IMR-90 (cell line): Measurements from ENCODE around the gene RAB11B. TPM values are rescaled to one million over a fixed set of nuclear protein-coding genes. Genes with fewer than 3 reads are reported as not detected.

ENCODE experiments used
- ATAC-seq: fragments of 200-7000 bp; cut with Tn5 transposase; 2 replicates; pipeline ENCODE4 v1.9.1; 2020; ENCODE audit warnings: low read depth, mild to moderate bottlenecking, moderate library complexity
- BruUV-seq: library from RNA; stranded (reverse); fragments of 400-500 nt; replicated peaks from 2 replicates; lab custom pipeline; 2021; lab: Mats Ljungman, UMichigan
- CTCF ChIA-PET: fragments of 300-600 bp; formaldehyde crosslinking; extraction: SDS; loops from one replicate; lab custom pipeline; 2021; ENCODE audit warnings: antibody characterized with exemption; lab: Yijun Ruan, JAX
- POLR2A ChIA-PET: fragments of 300-600 bp; sonication (Branson Sonifier 250); formaldehyde crosslinking; loops from one replicate; lab custom pipeline; 2022; ENCODE audit warnings: antibody characterized with exemption; ENCODE audit not compliant: unreplicated experiment; lab: Charles Lee
- DNase-seq: peaks from one replicate; pipeline ENCODE4 v3.0.0; 2013
- H2AFZ ChIP-seq: replicated peaks from 2 replicates; pipeline ENCODE3; 2013; ENCODE audit warnings: low read length, mild to moderate bottlenecking; ENCODE audit not compliant: poor library complexity
- H2AK5ac ChIP-seq: 2 replicates; pipeline ENCODE4 v1.6.1; 2013; ENCODE audit warnings: low read depth, low read length, inconsistent platforms
- H2AK9ac ChIP-seq: replicated peaks from 2 replicates; pipeline ENCODE3; 2013; ENCODE audit warnings: mild to moderate bottlenecking, low read depth, low read length, moderate library complexity; ENCODE audit not compliant: poor library complexity
- H2BK120ac ChIP-seq: 2 replicates; pipeline ENCODE4 v1.6.1; 2013; ENCODE audit warnings: low read depth, low read length, inconsistent platforms
- H2BK15ac ChIP-seq: 3 replicates; pipeline ENCODE4 v1.6.1; 2013; ENCODE audit warnings: low read depth, low read length, inconsistent platforms
- H2BK20ac ChIP-seq: 2 replicates; pipeline ENCODE4 v1.6.1; 2013; ENCODE audit warnings: low read depth, mild to moderate bottlenecking, inconsistent platforms, low read length, moderate library complexity
- H2BK5ac ChIP-seq: 2 replicates; pipeline ENCODE4 v1.6.1; 2013; ENCODE audit warnings: mild to moderate bottlenecking, low read depth, low read length, inconsistent platforms; ENCODE audit not compliant: poor library complexity, severe bottlenecking
- H3K14ac ChIP-seq: replicated peaks from 2 replicates; pipeline ENCODE4 v1.6.1; 2013; ENCODE audit warnings: low read depth, low read length, inconsistent platforms
- H3K18ac ChIP-seq: 2 replicates; pipeline ENCODE4 v1.6.1; 2013; ENCODE audit warnings: low read depth, low read length, control low read depth
- H3K23ac ChIP-seq: 2 replicates; pipeline ENCODE4 v1.6.1; 2013; ENCODE audit warnings: low read depth, low read length, inconsistent platforms
- H3K27ac ChIP-seq: 2 replicates; pipeline ENCODE4 v1.5.1; 2013; ENCODE audit warnings: mild to moderate bottlenecking, control low read depth, low read length; ENCODE audit not compliant: insufficient read depth
- H3K27me3 ChIP-seq: 2 replicates; pipeline ENCODE4 v1.6.1; 2013; ENCODE audit warnings: low read length; ENCODE audit not compliant: control insufficient read depth, insufficient read depth
- H3K36me3 ChIP-seq: 2 replicates; pipeline ENCODE4 v1.6.1; 2013; ENCODE audit warnings: low read length, mixed read lengths; ENCODE audit not compliant: control insufficient read depth, insufficient read depth
- H3K4ac ChIP-seq: 2 replicates; pipeline ENCODE4 v1.6.1; 2013; ENCODE audit warnings: low read depth, low read length, inconsistent platforms
- H3K4me1 ChIP-seq: 2 replicates; pipeline ENCODE4 v1.6.1; 2013; ENCODE audit warnings: low read length, mixed read lengths; ENCODE audit not compliant: control insufficient read depth, insufficient read depth
- H3K4me2 ChIP-seq: 2 replicates; pipeline ENCODE4 v1.6.1; 2013; ENCODE audit warnings: low read depth, mild to moderate bottlenecking, control low read depth, low read length, moderate library complexity
- H3K4me3 ChIP-seq: 2 replicates; pipeline ENCODE4 v1.5.1; 2013; ENCODE audit warnings: low read depth, mild to moderate bottlenecking, control low read depth, low read length, moderate library complexity; ENCODE audit not compliant: insufficient read depth
- H3K56ac ChIP-seq: 2 replicates; pipeline ENCODE4 v1.6.1; 2013; ENCODE audit warnings: low read length, inconsistent platforms; ENCODE audit not compliant: insufficient read depth; ENCODE audit errors: extremely low read depth
- H3K79me1 ChIP-seq, 2 experiments: 2 replicates each; pipeline ENCODE4 v1.6.1; 2013; ENCODE audit warnings: low read length in 2 of 2, inconsistent platforms in 1 of 2, low read depth in 1 of 2
- H3K9ac ChIP-seq: 2 replicates; pipeline ENCODE4 v1.6.1; 2013; ENCODE audit warnings: low read depth, low read length, control low read depth
- H3K9me1 ChIP-seq: 2 replicates; pipeline ENCODE4 v1.6.1; 2013; ENCODE audit warnings: low read length, inconsistent platforms; ENCODE audit not compliant: insufficient read depth
- H3K9me3 ChIP-seq: 2 replicates; pipeline ENCODE4 v1.6.1; 2013; ENCODE audit warnings: low read length; ENCODE audit not compliant: control insufficient read depth, insufficient read depth
- H4K20me1 ChIP-seq: 2 replicates; pipeline ENCODE4 v1.6.1; 2013; ENCODE audit warnings: low read length, inconsistent platforms; ENCODE audit not compliant: insufficient read depth
- H4K5ac ChIP-seq: 2 replicates; pipeline ENCODE4 v1.6.1; 2013; ENCODE audit warnings: mild to moderate bottlenecking, low read depth, low read length, control low read depth
- H4K8ac ChIP-seq, 2 experiments: 2 replicates each; pipeline ENCODE4 v1.6.1; 2013; ENCODE audit warnings: low read depth in 2 of 2, low read length in 2 of 2, control low read depth in 1 of 2, inconsistent platforms in 1 of 2
- H4K91ac ChIP-seq: 2 replicates; pipeline ENCODE4 v1.6.1; 2013; ENCODE audit warnings: low read depth, low read length, inconsistent platforms; ENCODE audit not compliant: insufficient read depth
- BHLHE40 ChIP-seq: fragments of 150-350 bp; IDR thresholded peaks from 2 replicates; pipeline ENCODE4 v1.6.1; 2016; ENCODE audit warnings: mild to moderate bottlenecking, low read depth, low read length
- CEBPB ChIP-seq: IDR thresholded peaks from 2 replicates; pipeline ENCODE4 v1.6.1; 2012; ENCODE audit warnings: low read depth, low read length, improper control_type of control experiment
- MAZ ChIP-seq: IDR thresholded peaks from 2 replicates; pipeline ENCODE4 v1.6.1; 2012; ENCODE audit warnings: low read depth, mild to moderate bottlenecking, low read length, improper control_type of control experiment, moderate library complexity, borderline replicate concordance
- MXI1 ChIP-seq: IDR thresholded peaks from 2 replicates; pipeline ENCODE4 v1.6.1; 2012; ENCODE audit warnings: low read depth, mild to moderate bottlenecking, low read length, moderate library complexity, borderline replicate concordance
- NFE2L2 ChIP-seq: fragments of 150-350 bp; IDR thresholded peaks from 2 replicates; pipeline ENCODE4 v1.6.1; 2016; ENCODE audit warnings: low read depth, mild to moderate bottlenecking, low read length
- POLR2A ChIP-seq: IDR thresholded peaks from 2 replicates; pipeline ENCODE4 v1.6.1; 2012; ENCODE audit warnings: mild to moderate bottlenecking, low read depth, low read length
- RAD21 ChIP-seq: IDR thresholded peaks from 2 replicates; pipeline ENCODE4 v1.6.1; 2012; ENCODE audit warnings: low read length, improper control_type of control experiment
- RCOR1 ChIP-seq: IDR thresholded peaks from 2 replicates; pipeline ENCODE4 v1.6.1; 2012; ENCODE audit warnings: mild to moderate bottlenecking, low read length, improper control_type of control experiment; ENCODE audit not compliant: insufficient replicate concordance
- WGBS, 2 experiments: methylation state at CpG; one replicate each; pipeline versions ENCODE4 v1.1.5 to v1.1.7; 2013; ENCODE audit warnings: missing lambda C conversion rate in 2 of 2; ENCODE audit not compliant: insufficient read length in 1 of 2; ENCODE audit errors: extremely low coverage in 2 of 2; 5-methylcytosine and 5-hydroxymethylcytosine counted together
- dilution Hi-C: fragments of 300-500 bp; cut with HindIII; formaldehyde crosslinking; loops from one replicate; pipeline ENCODE4 v1.14.3; 2018; ENCODE audit warnings: low sequenced_read_pairs; ENCODE audit not compliant: unreplicated experiment
- in situ Hi-C: fragments of 300-500 bp; cut with MboI; formaldehyde crosslinking; loops from 3 replicates; pipeline ENCODE4 v1.14.3; 2019; ENCODE audit warnings: low sequenced_read_pairs, inconsistent platforms, mixed read lengths
- intact Hi-C: fragments of 100-400 bp; cut with micrococcal nuclease; formaldehyde crosslinking; loops from 2 replicates; pipeline ENCODE4 v1.10.0; 2022
- polyA plus RNA-seq, 3 experiments: library from polyadenylated mRNA; depleted of rRNA; stranded (reverse); fragments of >200 nt; gene quantifications; 2 replicates each; pipeline ENCODE4 v1.2.3, GENCODE V29; 2012; ENCODE audit warnings: low replicate concordance in 1 of 3
- total RNA-seq: library from RNA; depleted of rRNA; stranded (reverse); fragments of >200 nt; gene quantifications from 2 replicates; pipeline ENCODE4 v1.2.3, GENCODE V29; 2012
- TF ChIP-seq, protein P1 (sequence below): conservative IDR thresholded peaks from 2 replicates; pipeline ENCODE4 v1.5.1; 2012; ENCODE audit warnings: mild to moderate bottlenecking, low read depth, low read length, improper control_type of control experiment
- TF ChIP-seq, protein P2 (sequence below): fragments of 150-350 bp; IDR thresholded peaks from 2 replicates; pipeline ENCODE4 v1.6.1; 2017; ENCODE audit warnings: mild to moderate bottlenecking, antibody characterized with exemption, low read length, low read depth

RAB11B gene
- total and polyA plus RNA-seq, 2 of the 4 experiments (the other 2 are of a cell fraction), result 8.2 to 117 TPM

DNA sequence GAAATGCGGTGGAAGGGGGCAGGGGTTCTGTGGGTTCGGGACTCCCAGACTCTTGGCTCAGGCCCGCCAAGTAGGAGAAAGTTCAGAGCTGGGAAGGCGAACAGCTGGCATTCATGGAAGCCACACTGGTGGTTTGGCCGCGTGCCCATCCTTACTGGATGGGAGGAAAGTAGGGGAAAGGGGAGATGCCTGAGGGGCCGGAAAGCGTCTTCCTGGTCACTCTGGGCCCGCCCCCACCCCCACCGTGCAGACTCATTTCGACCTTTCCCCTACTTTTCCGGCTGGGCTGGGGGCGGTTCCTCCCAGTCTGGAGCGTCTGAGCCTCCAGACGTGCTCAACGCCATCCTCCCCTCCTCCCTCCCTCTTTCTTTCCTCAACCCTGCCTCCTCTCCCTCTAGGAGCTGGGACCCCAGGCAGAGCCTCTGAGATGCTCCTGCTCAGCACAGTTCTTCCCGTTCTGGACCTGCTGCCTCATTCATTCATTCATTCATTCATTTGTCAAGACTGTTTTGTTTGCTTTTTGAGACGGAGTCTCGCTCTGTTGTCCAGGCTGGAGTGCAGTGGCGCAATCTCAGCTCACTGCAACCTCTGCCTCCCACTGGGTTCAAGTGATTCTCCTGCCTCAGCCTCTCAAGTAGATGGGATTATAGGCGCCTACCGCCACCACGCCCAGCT, 22.7 kb upstream of the RAB11B start:
- dilution Hi-C loops, result no loop called here
- peak overlapping the region; percentile 77 for H3K4me2 ChIP-seq
- H3K79me1 ChIP-seq, result peaks cover 8 to 46% of the 10 kb centered on the region in 2 experiments; a peak in 3 of 4 replicates
- peak overlapping the region; percentile 62 for H3K18ac ChIP-seq
- H2AFZ ChIP-seq, result peak overlapping the region; percentile 58
- no TSS peak for BruUV-seq
- no peak overlapping the region for H3K4me3 ChIP-seq
- H3K23ac ChIP-seq, result peak overlapping the region; percentile 33; the same call in 1 of the 2 replicates
- peak overlapping the region; percentile 54 for H2BK20ac ChIP-seq
- no peak overlapping the region for H4K5ac ChIP-seq
- in situ Hi-C loops, result no loop called here
- ATAC-seq (peak; percentile 82), DNase-seq (peak; percentile 98)
- intact Hi-C loops, result loop anchor here (1.0 kb wide), 1 partner anchor 23 kb away; the partner anchor contains the start of gene RAB11B
- peak overlapping the region; percentile 34 for H3K14ac ChIP-seq
- H3K4ac ChIP-seq, result peak overlapping the region; percentile 78
- peak overlapping the region; percentile 65 for H2BK5ac ChIP-seq
- 0 out of 2 replicates have a peak overlapping the region, but pooled peaks have one; percentile 6 for H3K56ac ChIP-seq
- peak overlapping the region; percentile 93 for H2AK5ac ChIP-seq
- H4K8ac ChIP-seq, result peak overlapping the region; percentile 44 to 57; a peak in 3 of 4 replicates
- ChIA-PET POLR2A (interaction anchor here (0.6 kb wide), 1 partner anchor 15 kb away, joined by 3 read pairs; no protein-coding TSS in a partner anchor), CTCF (interaction anchor here (1.0 kb wide), 1 partner anchor 46 kb away, joined by 4 read pairs; the partner anchor contains the start of gene MARCHF2)
- no peaks in the 10 kb centered on the region for H3K9me3 ChIP-seq
- no peaks in the 10 kb centered on the region for H3K27me3 ChIP-seq
- H4K20me1 ChIP-seq, result peaks cover 16% of the 10 kb centered on the region
- H2BK15ac ChIP-seq, result peak overlapping the region; percentile 33; the same call in 2 of the 3 replicates
- peak overlapping the region; percentile 74; the same call in 1 of the 2 replicates for H4K91ac ChIP-seq
- peak overlapping the region; percentile 31 for H2AK9ac ChIP-seq
- H3K9me1 ChIP-seq, result peaks cover 19% of the 10 kb centered on the region
- TF ChIP-seq MAZ (peak; percentile 95; the same call in 1 of the 2 replicates), RAD21 (peak; percentile 33), RCOR1 (peak; percentile 44), POLR2A (no peak), MXI1 (peak; percentile 55; the same call in 1 of the 2 replicates), NFE2L2 (peak; percentile 66; the same call in 1 of the 2 replicates), BHLHE40 (0 out of 2 replicates have a peak, but pooled peaks have one; percentile 36), CEBPB (peak; percentile 71)
- TF ChIP-seq, protein P1, sequence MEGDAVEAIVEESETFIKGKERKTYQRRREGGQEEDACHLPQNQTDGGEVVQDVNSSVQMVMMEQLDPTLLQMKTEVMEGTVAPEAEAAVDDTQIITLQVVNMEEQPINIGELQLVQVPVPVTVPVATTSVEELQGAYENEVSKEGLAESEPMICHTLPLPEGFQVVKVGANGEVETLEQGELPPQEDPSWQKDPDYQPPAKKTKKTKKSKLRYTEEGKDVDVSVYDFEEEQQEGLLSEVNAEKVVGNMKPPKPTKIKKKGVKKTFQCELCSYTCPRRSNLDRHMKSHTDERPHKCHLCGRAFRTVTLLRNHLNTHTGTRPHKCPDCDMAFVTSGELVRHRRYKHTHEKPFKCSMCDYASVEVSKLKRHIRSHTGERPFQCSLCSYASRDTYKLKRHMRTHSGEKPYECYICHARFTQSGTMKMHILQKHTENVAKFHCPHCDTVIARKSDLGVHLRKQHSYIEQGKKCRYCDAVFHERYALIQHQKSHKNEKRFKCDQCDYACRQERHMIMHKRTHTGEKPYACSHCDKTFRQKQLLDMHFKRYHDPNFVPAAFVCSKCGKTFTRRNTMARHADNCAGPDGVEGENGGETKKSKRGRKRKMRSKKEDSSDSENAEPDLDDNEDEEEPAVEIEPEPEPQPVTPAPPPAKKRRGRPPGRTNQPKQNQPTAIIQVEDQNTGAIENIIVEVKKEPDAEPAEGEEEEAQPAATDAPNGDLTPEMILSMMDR, result no peak
- TF ChIP-seq, protein P2, sequence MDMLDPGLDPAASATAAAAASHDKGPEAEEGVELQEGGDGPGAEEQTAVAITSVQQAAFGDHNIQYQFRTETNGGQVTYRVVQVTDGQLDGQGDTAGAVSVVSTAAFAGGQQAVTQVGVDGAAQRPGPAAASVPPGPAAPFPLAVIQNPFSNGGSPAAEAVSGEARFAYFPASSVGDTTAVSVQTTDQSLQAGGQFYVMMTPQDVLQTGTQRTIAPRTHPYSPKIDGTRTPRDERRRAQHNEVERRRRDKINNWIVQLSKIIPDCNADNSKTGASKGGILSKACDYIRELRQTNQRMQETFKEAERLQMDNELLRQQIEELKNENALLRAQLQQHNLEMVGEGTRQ, result no peak
- H3K9ac ChIP-seq, result no peak overlapping the region
- H3K27ac ChIP-seq, result peak overlapping the region; percentile 57; the same call in 1 of the 2 replicates
- 19% methylated on average over 6 of the region's 23 CpGs; no CpG with 5 or more reads in 1 of the 2 experiments for WGBS, 2 experiments
- peaks cover 14% of the 10 kb centered on the region for H3K36me3 ChIP-seq
- H2BK120ac ChIP-seq, result peak overlapping the region; percentile 86
- peaks cover 26% of the 10 kb centered on the region for H3K4me1 ChIP-seq
